NT2/D1 (cell line): ENCODE data around the gene WNT1.

ENCODE experiments used
- SUZ12 ChIP-seq: IDR thresholded peaks from 2 replicates; pipeline ENCODE4 v1.6.1; 2011; ENCODE audit not compliant: insufficient read length, insufficient read depth; ENCODE audit errors: extremely low read depth
- YY1 ChIP-seq: IDR thresholded peaks from 2 replicates; pipeline ENCODE4 v1.6.1; 2011; ENCODE audit not compliant: insufficient read length, insufficient read depth
- ZNF274 ChIP-seq: IDR thresholded peaks from 2 replicates; pipeline ENCODE4 v1.6.1; 2011; ENCODE audit warnings: mild to moderate bottlenecking, low read depth, low read length

GRCh38 chr12:48982397-48983080 is 4.4 kb downstream of the WNT1 start:
- TF ChIP-seq ZNF274 (no peak), YY1 (no peak), SUZ12 (no peak)
